Tongue (tissue), 2 donors: ENCODE results near the gene BMP10. TPM values are rescaled to one million over a fixed set of nuclear protein-coding genes. Genes with fewer than 3 reads are reported as not detected.
A peak's percentile ranks its signal among the peaks of the same experiment; 100 is the strongest.

Experiments used
- DNase-seq: peaks from one replicate; pipeline ENCODE4 v3.0.0-alpha.2; 2015
- total RNA-seq: library from RNA; depleted of rRNA; stranded (reverse); fragments of >200 nt; gene quantifications from one replicate; pipeline ENCODE4 v1.2.3, GENCODE V29; 2014

The BMP10 gene
- total RNA-seq, 1 donor from 2014 or later, result not detected

DNA sequence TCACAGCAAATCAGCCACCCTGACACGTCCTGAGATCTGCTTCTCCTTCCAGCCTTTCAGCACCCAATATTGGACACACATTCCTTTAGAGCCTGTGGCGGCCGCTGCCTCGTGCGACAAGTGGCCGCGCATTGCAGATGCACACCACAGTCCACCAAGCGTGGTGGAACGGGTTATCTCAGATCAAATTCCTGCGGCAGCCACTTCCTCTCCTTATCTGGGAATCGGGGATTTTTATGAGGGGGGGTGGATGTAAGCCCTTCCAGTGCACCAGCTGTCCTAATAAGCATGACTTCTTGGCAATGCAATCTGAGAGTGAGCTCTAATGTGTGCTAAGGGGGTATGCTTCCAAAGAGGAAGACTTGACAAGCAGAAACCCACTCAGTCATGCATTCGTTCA, 18.3 kb upstream of the BMP10 start:
- DNase-seq, result peak; percentile 82

DNA sequence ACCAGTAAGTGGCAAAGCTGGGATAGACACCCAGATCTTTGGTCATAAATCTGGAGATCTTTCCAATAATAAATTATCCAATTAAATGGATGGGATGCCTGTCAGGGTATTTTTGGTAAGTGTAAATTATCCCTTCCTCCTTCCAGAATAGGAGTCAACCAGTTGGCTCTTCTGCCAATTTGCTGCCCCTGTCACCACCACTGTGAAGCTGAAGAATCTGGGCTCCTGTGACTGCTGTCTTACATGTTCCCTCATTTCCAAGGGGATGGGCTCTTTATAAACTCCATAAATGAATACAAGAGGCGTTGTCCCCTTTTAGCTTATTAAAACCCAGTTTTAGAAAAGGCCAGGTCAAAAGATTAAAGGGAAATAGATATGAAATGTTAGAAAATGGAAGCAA, 17.8 kb upstream of the BMP10 start:
- DNase-seq, result peak; percentile 26

DNA sequence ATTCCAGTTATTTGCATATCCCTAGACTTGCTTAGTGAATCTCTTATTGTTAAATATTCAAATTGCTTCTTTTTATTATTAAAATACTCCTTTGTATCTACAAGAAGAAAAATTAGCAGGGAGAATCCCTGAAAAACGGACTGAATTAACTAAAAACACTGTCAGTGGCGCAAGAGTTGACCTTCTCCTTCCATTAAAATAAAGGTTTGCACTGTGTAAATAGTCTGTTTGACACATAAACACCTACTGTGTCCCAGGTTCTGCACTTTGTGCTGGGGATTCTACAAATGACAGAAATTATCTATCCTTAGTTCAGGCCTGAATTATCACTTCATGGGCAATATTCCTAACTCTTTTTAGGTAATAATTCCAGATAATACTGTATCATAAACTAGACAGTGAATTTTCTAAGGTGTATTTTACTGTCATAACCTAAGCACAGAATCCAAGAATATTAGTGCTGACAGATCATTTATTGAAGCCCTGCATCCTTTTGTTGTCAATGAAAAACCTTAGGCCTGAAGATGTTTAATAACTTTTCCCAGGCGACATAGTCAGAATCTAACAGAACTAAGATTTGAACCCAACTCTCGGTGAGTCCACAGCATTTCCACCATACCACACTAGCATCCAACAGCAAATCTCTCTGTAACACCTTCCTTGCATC, 17.0 kb upstream of the BMP10 start:
- DNase-seq, result no peak

DNA sequence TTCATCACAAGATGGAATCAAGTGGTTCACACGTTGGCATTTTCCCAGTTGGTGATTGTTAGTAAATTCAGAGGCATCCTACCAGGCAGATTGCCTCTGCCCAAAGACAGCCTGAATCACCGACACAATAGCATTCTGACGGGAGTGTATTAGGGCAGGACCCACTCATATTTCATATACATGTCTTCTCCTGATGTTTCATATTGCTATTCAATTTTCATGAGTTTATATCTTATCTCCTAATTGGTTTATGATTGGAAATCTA, 14.5 kb upstream of the BMP10 start:
- no peak for DNase-seq

DNA sequence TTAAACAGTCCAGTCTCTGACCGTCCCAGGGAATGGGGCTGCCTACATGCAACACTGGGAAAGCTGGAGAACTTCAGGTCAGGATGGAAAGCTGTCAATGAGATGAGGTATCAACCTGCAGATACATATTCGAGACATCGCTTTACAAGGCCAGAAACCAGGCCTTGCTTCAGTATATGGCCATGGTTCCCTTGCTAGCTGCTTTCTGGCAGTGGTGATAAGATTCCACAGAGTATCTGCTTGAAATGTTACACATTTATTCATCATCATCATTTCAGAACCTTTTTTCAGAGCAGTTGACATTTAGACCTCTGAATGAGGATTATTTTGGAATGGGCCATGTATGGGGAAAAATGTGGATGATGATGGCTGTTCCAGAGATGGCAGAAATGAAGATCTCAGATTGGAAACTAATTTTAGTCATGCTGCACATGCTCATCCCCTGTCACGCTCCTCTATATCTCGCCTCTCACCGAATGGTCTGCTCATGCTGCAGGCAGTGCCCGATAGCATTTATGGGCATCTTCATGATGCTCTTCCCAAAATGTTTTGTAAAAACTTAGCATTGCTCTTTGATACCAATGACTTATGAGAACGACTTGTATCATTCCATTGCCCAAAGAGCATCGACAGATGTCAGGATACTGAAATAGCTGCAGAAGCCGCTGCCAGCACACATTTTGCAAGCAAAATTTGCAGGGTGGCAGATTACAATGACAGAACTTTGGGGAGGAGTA, 14.0 kb upstream of the BMP10 start:
- no peak for DNase-seq

DNA sequence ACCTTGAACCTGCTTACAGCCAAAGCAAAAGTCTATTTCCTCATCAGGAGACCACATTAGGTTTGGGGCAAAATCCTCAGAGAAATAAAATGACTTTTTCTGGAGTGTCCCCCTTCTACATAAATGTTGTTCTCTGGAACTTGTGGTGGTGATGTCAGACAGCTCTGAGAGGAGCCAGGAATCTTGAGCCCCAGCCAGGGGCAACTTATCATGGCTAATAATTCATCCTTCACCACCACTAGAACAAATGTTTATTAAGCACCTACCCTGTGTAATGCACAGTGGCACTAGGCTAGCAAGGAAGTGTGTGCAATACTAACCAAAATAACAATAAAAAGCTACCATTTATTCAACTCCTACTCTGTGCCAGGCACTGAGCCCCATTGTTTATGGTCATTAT, 9.0 kb upstream of the BMP10 start:
- no peak for DNase-seq

DNA sequence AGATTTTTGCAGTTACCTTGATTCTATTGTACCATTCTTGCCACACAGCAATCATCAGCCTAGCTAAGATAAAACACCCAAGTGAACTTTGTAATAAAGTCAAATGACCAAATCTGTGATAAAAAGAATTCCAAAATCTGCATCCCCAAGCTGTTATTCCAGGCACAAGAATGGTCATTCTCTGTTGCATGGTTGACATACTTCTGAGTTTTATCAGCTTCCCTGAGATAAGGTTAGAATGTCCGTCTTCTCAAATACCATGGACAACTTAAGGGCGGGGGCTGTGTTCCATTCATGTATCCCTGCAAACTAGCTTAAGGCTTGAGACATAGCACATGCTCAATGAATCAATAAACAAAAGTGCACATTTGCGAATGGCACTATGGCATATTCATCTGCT, 8.1 kb upstream of the BMP10 start:
- no peak for DNase-seq

DNA sequence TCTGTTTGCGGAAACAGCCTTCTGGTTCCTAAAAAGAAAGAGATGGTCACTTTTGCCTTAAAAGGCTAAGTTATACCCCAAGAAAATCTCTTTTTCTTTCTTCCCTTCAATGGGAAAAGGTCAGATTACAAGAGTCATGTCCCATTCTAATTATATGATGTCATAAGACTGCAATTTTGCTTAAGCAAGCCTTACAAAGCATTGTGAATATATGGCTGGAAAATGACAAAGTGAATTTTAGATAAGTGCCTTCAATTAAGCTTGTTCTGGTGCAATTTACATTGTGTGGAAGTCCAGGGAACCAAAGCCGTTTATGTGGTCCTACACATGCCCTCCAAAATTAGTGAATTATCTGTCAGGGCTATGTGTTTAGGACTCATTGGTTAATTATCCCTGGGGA, 7.6 kb upstream of the BMP10 start:
- DNase-seq, result no peak

DNA sequence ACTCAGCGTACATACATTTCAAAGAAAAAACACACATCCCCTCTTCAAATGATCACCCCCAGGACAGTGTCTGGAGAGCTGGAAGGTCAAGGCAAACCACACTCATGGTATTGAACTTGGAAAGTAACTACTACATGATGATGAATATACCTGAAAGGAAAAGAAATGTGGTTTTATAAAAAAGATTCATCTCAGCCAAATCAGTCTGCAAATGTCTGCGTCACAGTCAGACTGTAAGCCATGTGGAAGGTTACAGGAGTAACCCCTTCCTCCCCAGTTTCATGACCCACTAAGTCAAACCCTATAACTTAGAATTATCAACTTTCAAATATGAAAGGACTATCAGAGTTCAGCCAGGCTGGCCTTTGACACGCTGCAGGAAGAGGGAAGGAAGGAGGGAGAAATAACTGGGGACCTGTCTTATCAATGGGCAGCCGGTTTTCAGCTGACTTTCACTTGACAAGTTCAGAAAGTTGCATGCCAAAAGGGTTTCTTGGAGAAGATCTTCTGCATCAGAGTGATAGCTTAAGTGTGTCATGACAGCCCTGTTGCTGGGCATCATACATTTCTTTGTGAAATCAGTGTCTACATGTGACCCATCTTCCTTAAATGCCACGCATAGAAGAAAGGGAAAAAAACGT, 7.0 kb upstream of the BMP10 start:
- DNase-seq, result no peak

DNA sequence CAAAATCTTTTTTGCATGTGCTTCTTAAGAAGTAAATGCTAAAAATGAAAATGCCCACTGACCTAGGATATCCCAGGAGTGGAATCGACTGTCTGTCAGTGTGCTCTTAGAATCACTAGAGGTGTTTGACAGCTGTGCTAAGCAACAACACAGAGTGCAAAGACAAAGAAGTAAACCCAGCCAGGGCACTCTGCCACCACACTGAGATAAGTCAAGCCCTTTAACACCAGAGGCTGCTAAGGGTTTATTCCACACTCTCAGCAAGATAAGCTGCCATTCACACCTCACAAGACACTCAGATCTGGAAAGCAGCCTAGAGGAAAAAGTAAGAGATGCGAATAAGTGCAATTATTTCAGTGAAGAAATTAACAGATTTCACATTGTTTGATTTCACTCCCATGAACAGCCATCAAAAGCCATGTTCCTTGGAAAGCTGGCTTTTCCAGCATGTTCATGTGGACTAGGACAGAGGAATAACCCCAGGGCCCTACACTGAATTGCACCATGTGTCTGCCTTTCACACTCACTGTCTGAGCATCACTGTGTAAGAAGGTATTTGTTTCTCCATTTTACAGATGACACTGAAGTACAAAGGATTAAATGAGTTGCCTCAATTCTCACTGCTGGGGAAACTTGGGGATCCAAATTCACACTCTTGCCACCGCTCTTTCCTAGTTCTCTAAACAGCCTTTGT, 6.0 kb upstream of the BMP10 start:
- no peak for DNase-seq

DNA sequence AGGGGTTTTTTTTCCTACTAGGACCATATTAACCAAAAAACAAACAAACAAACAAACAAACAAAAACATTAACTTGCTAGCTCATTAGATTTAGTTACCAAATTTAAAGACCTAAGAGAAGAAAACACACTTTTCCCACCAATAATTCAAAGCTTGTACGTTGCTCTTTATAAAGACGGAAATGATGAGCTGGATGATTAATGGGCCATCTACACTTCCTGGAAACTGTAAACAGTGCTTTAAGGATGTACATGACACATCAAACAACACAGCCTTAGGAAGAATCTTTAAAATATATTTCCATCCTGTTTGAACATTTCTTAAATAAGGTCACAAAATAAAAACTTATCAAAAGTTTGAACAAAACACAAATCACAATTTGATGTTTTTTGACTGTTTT, 982 bp downstream of the BMP10 start:
- no peak for DNase-seq

DNA sequence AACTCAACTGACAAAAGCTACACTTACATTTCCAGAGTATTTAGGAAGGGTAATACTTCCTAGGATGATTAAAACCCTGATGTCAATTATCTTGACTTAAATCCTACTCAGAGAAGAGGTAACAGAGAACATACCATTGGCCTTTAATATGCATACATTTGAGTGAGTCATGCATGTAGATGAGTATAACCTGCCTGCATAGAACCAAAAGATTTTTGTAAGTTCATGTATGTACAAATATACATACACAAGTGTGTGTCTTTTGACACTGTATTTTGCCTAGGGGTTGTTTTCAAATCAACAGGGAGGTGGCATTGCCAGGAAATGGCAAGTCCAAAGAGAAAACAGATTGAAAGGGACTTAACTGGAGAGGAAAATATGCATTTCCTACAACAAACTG, 6.1 kb downstream of the BMP10 start:
- DNase-seq, result no peak

DNA sequence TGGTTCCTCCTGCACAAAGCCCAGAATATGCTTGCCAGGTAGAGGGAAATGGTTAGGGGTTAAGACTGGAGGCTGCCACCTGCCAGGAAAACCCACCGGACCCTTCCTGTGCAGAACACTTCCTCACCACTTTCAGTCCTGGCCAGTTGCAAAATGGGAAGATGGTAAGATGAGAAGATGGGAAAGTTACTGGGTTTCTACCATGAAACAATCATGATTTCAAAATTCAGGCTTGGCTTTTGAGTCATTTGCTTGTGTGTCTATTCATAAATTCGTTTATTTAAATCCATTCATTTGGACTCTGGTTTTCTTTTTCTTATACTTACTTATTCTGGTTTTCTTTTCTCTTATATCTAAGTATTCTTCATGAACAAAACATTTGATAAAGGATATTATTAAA, 7.2 kb downstream of the BMP10 start:
- no peak for DNase-seq

DNA sequence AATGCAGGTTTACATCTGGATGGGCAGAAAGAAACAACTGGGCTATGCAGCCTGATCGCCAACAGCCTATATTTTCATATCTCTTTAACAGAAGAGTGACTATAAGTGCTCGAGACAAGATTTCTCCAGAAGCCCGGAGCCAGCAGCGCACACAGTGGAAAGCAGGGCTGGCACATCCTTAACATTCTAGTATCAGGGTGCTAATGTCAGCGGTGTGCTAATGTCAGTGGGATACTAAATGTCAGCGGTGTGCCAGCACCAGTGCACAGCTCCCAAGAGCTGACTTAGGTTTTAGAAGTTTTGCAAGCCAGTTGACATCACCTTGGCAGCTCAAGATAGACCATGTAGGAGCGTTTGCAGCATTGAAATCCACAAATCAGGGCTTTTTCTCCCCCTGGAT, 8.3 kb downstream of the BMP10 start:
- DNase-seq, result no peak

DNA sequence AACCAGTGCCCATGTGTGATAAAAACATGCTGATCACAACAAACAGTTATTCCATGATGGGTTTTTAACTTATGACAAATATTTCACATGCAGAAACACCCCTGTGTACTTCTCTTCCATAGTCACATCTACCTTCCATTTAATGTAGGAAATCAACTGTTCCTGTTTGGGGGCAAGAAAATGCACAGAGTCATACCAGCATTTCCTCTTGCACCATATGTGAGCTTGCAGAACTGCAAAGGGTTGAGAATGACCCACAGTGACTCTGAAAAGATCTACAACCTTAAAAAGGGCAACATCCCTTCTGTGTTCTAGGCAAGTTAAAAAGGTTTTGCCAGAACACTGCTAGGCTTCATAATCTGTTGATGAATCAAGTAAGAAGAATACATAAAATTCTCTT, 9.9 kb downstream of the BMP10 start:
- DNase-seq, result no peak

DNA sequence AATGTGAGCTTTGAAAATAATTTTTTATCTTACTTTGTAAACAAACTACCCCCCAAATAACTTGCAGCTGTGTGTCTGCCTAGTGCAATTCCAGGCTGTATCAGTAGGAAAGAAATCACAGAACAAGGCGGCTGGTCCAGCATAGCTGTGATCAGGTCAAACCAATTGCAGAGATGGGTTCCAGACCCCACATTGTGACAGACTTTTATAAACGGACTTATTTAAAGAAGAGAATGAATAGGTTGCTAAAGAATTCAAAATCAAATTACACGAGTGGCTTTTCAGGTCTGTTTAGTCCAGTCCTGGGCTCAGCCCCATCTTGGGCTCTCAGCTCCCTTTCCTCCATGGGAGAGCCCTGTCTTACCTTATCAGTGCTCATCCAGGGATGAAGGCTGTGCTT, 11.1 kb downstream of the BMP10 start:
- no peak for DNase-seq

DNA sequence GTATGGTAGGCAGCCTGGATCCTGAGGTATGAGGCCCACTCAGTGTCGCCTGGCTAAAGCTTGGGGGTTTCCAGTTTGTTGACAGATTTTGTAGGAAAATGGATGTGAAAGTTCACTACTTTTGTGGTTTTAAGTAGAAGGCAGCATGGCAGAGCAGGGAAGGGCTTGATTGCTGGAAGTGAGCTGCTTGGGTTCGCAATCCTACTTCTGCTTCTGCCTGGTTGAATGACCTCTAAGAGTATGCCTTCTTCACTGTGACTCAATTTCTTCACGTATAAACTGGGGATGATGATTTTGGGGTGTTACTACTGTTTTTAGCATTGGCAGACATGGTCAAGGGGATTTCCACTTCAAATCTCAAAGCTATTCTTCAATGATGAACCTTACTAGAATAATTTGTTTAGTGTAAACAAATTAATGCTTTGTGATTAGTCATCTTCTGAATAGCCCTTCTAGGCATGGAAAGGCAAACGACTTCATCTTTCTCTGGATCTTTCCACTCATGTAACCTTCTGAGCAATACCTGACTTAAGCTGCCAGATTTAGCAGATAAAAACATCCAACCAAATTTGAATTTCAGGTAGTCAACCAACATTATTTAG, 13.2 kb downstream of the BMP10 start:
- no peak for DNase-seq

DNA sequence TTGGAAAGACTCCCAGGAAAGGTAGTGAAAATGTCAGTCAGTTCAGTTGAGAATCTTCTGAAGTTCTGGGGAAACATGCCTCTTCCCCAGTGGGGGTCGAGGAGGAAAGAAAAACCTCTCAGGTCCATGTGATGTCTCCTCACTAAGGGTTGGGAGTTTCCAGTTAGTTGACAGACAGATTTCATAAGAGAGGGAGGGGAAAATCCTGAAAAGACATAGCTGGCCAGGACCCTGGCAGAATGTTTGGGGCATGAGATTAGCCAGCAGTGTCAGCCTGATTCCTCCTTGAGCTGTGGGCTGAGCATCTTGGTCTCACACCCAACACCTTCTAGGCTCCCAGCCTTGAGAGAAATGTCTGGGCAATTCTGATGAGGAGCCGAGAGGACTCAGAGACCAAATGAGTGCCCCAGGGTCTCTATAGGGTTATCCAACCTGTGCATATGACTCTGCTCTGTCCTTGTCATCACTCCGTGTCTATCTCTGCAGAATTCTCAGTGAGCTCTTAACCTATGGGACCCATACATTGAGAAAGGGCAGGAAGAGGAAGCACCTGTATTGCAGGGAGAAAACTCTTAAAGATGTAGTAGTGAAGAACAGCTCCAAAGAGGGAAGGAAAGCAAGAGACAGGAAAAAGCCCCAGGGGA, 13.9 kb downstream of the BMP10 start:
- DNase-seq, result no peak

DNA sequence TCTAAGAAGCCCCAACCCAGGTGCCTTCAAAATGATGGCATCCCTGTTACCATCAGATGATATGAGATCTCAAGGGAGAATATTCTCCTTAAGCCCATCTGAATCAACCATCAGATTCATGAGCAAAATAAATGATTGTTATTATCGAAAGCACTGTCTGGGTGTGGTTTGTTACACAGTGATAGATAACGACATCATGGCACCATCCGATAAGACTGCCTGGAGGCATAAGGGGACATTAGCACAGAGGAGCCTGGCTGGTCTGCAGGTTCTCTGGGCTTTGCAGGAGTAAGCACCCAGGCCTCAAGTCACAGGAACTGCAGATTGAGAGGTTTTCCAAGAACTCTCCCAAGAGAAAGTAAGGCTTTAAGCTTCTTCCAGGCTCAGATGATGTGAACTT, 15.6 kb downstream of the BMP10 start:
- no peak for DNase-seq

DNA sequence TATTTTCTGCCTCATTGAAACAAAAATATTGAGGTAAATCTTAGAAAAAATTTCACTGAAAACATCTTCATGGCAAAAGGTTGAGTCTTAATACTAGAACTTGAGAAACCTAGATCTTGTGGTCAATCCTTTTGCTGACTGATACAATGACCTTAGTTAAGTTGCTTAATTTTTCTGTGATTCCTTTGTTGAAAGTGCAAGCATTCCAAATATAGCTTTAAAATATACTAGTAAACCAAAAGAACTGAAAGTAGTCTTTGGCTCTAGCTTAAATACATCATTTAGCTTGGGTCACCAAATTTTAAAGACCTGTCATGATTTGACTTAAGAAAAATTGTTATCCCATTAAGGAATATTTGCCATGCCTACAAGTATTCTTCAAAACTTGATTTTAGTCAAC, 16.7 kb downstream of the BMP10 start:
- DNase-seq, result no peak

DNA sequence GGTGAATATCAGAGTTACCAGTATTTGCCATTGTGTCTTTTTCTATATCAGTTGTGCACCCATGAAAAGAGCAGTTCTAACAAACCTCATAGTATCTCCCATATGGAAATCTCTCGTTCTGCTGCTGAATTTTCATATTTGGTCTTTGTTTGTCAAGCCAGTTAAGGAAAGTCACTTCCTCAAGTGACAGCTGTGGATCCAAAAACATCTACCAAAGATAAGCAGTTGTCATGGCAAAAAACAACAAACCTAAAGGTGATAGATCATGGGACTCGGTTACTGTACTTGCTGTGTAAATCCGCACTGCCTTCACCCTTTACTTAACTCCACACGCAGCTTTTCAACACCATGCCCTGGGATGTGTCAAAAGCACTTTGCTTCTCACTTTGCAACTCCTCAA, 17.3 kb downstream of the BMP10 start:
- DNase-seq, result no peak

DNA sequence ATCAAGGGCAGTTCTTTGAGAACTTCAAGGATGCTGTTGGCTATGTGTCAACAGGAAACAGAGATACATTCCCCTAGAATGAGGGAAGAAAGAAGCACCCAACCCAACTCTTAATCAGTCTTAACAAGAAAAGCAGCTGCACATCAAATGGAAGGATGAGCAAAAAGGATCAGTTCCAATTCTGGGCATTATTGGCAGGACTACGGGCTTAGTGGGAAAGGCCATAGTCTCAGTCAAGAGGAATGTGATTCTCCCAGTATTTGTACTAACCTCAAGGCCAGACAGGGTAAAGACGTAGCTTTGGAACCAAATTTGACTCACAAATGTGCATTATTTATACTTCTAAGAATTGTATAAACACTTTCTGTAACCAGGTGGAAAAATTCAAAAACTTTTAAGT, 18.2 kb downstream of the BMP10 start:
- no peak for DNase-seq

DNA sequence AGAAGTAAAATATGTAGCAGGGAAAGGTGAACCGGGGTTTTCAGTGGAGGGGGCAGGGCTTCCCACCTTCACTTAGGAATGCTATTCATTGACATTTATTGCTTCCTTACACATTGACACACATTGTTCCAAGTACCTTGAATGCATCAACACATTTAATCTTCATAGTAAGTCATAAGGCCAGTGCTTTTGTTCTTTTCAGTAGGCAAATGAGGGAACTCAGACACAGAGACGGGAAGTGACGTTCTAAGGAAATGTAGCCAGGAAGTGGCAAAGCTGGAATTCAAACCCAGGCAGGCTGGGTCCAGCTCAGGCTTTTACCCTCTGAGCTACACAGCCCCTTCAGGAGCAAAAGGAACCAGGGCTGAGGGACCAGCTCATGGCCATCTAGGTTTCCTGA, 20.7 kb downstream of the BMP10 start:
- no peak for DNase-seq
